GM23338 (cell line): ENCODE results near the gene GALNT16. TPM values are rescaled to one million over a fixed set of nuclear protein-coding genes. Genes with fewer than 3 reads are reported as not detected.

Experiments used
- ATAC-seq: fragments of 200-7000 bp; cut with Tn5 transposase; 3 replicates; pipeline ENCODE4 v1.9.1; 2020
- DNase-seq: peaks from one replicate; pipeline ENCODE4 v3.0.0-alpha.2; 2015; ENCODE audit warnings: low spot score
- H2AFZ ChIP-seq: fragments of 200-600 bp; sonication (generic); 2 replicates; pipeline ENCODE4 v1.8.0; 2016; ENCODE audit warnings: antibody characterized with exemption, mild to moderate bottlenecking, moderate library complexity
- H3F3A ChIP-seq: fragments of 200-600 bp; sonication (generic); replicated peaks from 2 replicates; pipeline ENCODE4 v1.8.0; 2017; ENCODE audit warnings: antibody characterized with exemption, mixed run types, low read depth
- H3K27ac ChIP-seq: fragments of 200-600 bp; sonication (generic); 2 replicates; pipeline ENCODE4 v1.6.1; 2016; ENCODE audit warnings: low read depth
- H3K27me3 ChIP-seq: fragments of 200-600 bp; sonication (generic); 2 replicates; pipeline ENCODE4 v1.8.0; 2016; ENCODE audit warnings: mild to moderate bottlenecking, mixed run types, moderate library complexity; ENCODE audit not compliant: insufficient read depth
- H3K36me3 ChIP-seq: fragments of 200-600 bp; sonication (generic); 2 replicates; pipeline ENCODE4 v1.8.0; 2016; ENCODE audit warnings: mild to moderate bottlenecking; ENCODE audit not compliant: insufficient read depth
- H3K4me1 ChIP-seq: fragments of 200-600 bp; sonication (generic); 2 replicates; pipeline ENCODE4 v1.8.0; 2016; ENCODE audit warnings: mild to moderate bottlenecking, moderate library complexity; ENCODE audit not compliant: insufficient read depth
- H3K4me2 ChIP-seq: fragments of 200-600 bp; sonication (generic); 2 replicates; pipeline ENCODE4 v1.7.1; 2017; ENCODE audit warnings: mixed run types
- H3K4me3 ChIP-seq: fragments of 200-600 bp; sonication (generic); 2 replicates; pipeline ENCODE4 v1.6.1; 2016; ENCODE audit warnings: mixed run types
- H3K79me2 ChIP-seq: fragments of 200-600 bp; sonication (generic); replicated peaks from 2 replicates; pipeline ENCODE4 v1.8.0; 2017; ENCODE audit warnings: mild to moderate bottlenecking; ENCODE audit not compliant: insufficient read depth
- H3K9me2 ChIP-seq: fragments of 200-600 bp; sonication (generic); 2 replicates; pipeline ENCODE4 v1.8.0; 2017; ENCODE audit not compliant: insufficient read depth
- H4K20me1 ChIP-seq: fragments of 200-600 bp; sonication (generic); replicated peaks from 2 replicates; pipeline ENCODE4 v1.8.0; 2017; ENCODE audit warnings: mild to moderate bottlenecking; ENCODE audit not compliant: insufficient read depth
- H3K27ac Mint-ChIP-seq: 2 replicates; pipeline ENCODE4 v1.8.0; 2020; ENCODE audit warnings: inconsistent platforms, mild to moderate bottlenecking, moderate library complexity, mixed read lengths
- H3K27me3 Mint-ChIP-seq: 3 replicates; pipeline ENCODE4 v1.8.0; 2022; ENCODE audit warnings: low read depth, mild to moderate bottlenecking, moderate library complexity, mixed read lengths, inconsistent platforms; ENCODE audit not compliant: insufficient read depth, poor library complexity
- H3K36me3 Mint-ChIP-seq: 3 replicates; pipeline ENCODE4 v1.8.0; 2021; ENCODE audit warnings: low read depth, mild to moderate bottlenecking, inconsistent platforms, moderate library complexity, mixed read lengths
- H3K4me1 Mint-ChIP-seq: 3 replicates; pipeline ENCODE4 v1.8.0; 2020; ENCODE audit warnings: mild to moderate bottlenecking, inconsistent platforms, mixed read lengths
- H3K4me3 Mint-ChIP-seq: 3 replicates; pipeline ENCODE4 v1.8.0; 2021; ENCODE audit warnings: moderate library complexity, mild to moderate bottlenecking, inconsistent platforms, mixed read lengths
- H3K9me3 Mint-ChIP-seq: 3 replicates; pipeline ENCODE4 v1.8.0; 2020; ENCODE audit warnings: moderate library complexity, mild to moderate bottlenecking, inconsistent platforms, mixed read lengths
- JUNB ChIP-seq: IDR thresholded peaks from one replicate; pipeline ENCODE4 v1.6.1; 2016; ENCODE audit warnings: antibody characterized with exemption; ENCODE audit not compliant: unreplicated experiment
- NANOG ChIP-seq: IDR thresholded peaks from 2 replicates; pipeline ENCODE4 v1.6.1; 2016; ENCODE audit warnings: antibody characterized with exemption, borderline replicate concordance
- POLR2AphosphoS5 ChIP-seq: IDR thresholded peaks from 2 replicates; pipeline ENCODE4 v1.6.1; 2016; ENCODE audit warnings: antibody characterized with exemption, low read depth
- ZNF114 ChIP-seq: fragments of 250-450 bp; sonication (Bioruptor Pico); IDR thresholded peaks from 2 replicates; pipeline ENCODE4 v1.5.0; 2020; ENCODE audit warnings: mild to moderate bottlenecking, moderate library complexity
- ZNF462 ChIP-seq: fragments of 250-450 bp; sonication (Bioruptor Pico); IDR thresholded peaks from 2 replicates; pipeline ENCODE4 v1.5.0; 2020; ENCODE audit warnings: mild to moderate bottlenecking, moderate library complexity
- polyA plus RNA-seq: library from polyadenylated mRNA; unstranded; fragments of >200 nt; fragmentation: Nextera tagmentation; extraction: Ambion mirVana; gene quantifications from 2 replicates; pipeline ENCODE4 v1.2.1, GENCODE V29; 2016
- total RNA-seq: library from RNA; depleted of rRNA; stranded (reverse); fragments of >200 nt; shearing (Covaris generic); gene quantifications from 2 replicates; pipeline ENCODE4 v1.2.3, GENCODE V29; 2014

GALNT16 gene
- total and polyA plus RNA-seq, 2 experiments from 2014 or later: 1.5 to 2.9 TPM

- no peaks in the 10 kb centered on the region for H3K9me3 Mint-ChIP-seq
- Histone ChIP-seq H3K79me2 (no peaks in the 10 kb centered on the region), H3K4me2 (no peak overlapping the region), H3K27ac (no peak overlapping the region), H3K36me3 (no peaks in the 10 kb centered on the region), H3F3A (no peaks in the 10 kb centered on the region), H3K9me2 (no peaks in the 10 kb centered on the region), H3K27me3 (no peaks in the 10 kb centered on the region), H4K20me1 (no peaks in the 10 kb centered on the region), H2AFZ (no peak overlapping the region), H3K4me1 (no peaks in the 10 kb centered on the region), H3K4me3 (no peak overlapping the region)
- no peak for DNase-seq
- no peak overlapping the region for H3K27ac Mint-ChIP-seq
- H3K4me1 Mint-ChIP-seq: no peaks in the 10 kb centered on the region
- no peaks in the 10 kb centered on the region for H3K36me3 Mint-ChIP-seq
- TF ChIP-seq ZNF114: no peak
- H3K4me3 Mint-ChIP-seq: no peak overlapping the region
- no peak for ATAC-seq
- H3K27me3 Mint-ChIP-seq: peaks cover 2% of the 10 kb centered on the region
Measured at GRCh38 chr14:69281450-69282169, 21.7 kb downstream of the GALNT16 start.

- TF ChIP-seq NANOG: no peak
- no peak for TF ChIP-seq ZNF462 (CRISPR knock-in tag)
- no peak for TF ChIP-seq ZNF114
- TF ChIP-seq JUNB: no peak
- TF ChIP-seq POLR2AphosphoS5: no peak
- H3K36me3 Mint-ChIP-seq: no peaks in the 10 kb centered on the region
- no peaks in the 10 kb centered on the region for H3K9me3 Mint-ChIP-seq
- Histone ChIP-seq H2AFZ (no peak overlapping the region), H3F3A (no peaks in the 10 kb centered on the region), H4K20me1 (no peaks in the 10 kb centered on the region), H3K4me1 (no peaks in the 10 kb centered on the region), H3K4me3 (no peak overlapping the region), H3K36me3 (no peaks in the 10 kb centered on the region), H3K4me2 (no peak overlapping the region), H3K79me2 (no peaks in the 10 kb centered on the region), H3K27ac (no peak overlapping the region), H3K9me2 (no peaks in the 10 kb centered on the region), H3K27me3 (no peaks in the 10 kb centered on the region)
- no peak for ATAC-seq
- no peak overlapping the region for H3K4me3 Mint-ChIP-seq
- H3K4me1 Mint-ChIP-seq: peaks cover 1% of the 10 kb centered on the region; the same call in 1 of the 3 replicates
- DNase-seq: no peak
- H3K27ac Mint-ChIP-seq: no peak overlapping the region
- H3K27me3 Mint-ChIP-seq: peaks cover 2% of the 10 kb centered on the region
Measured at GRCh38 chr14:69282448-69282847, 22.5 kb downstream of the GALNT16 start.
